Immature natural killer cell (primary cell): Measurements from ENCODE around the gene PAX3. TPM values are rescaled to one million over a fixed set of nuclear protein-coding genes. Genes with fewer than 3 reads are reported as not detected.

Experiments
- DNase-seq, 3 donors: peaks; one replicate each; pipeline ENCODE4 v3.0.0; 2022; ENCODE audit warnings: mixed read lengths in 1 of 3
- H3K27ac Mint-ChIP-seq, 6 donors: one replicate each; pipeline ENCODE4 v1.8.0; 2020; ENCODE audit warnings: mixed read lengths in 6 of 6, mild to moderate bottlenecking in 5 of 6, inconsistent platforms in 4 of 6, moderate library complexity in 3 of 6
- H3K27me3 Mint-ChIP-seq, 3 donors: one replicate each; pipeline ENCODE4 v1.8.0; 2020 to 2021; ENCODE audit warnings: low read depth in 3 of 3, mild to moderate bottlenecking in 3 of 3, mixed read lengths in 3 of 3, moderate library complexity in 3 of 3, inconsistent platforms in 1 of 3
- H3K36me3 Mint-ChIP-seq, 3 donors: one replicate each; pipeline ENCODE4 v1.8.0; 2020; ENCODE audit warnings: mixed read lengths in 3 of 3, inconsistent platforms in 2 of 3, mild to moderate bottlenecking in 2 of 3
- H3K4me1 Mint-ChIP-seq, 2 donors: one replicate each; pipeline ENCODE4 v1.8.0; 2020; ENCODE audit warnings: inconsistent platforms in 2 of 2, mild to moderate bottlenecking in 2 of 2, mixed read lengths in 2 of 2, moderate library complexity in 1 of 2
- H3K4me3 Mint-ChIP-seq, 5 donors: one replicate each; pipeline ENCODE4 v1.8.0; 2020; ENCODE audit warnings: mild to moderate bottlenecking in 5 of 5, mixed read lengths in 5 of 5, inconsistent platforms in 3 of 5, moderate library complexity in 3 of 5
- H3K9me3 Mint-ChIP-seq, 6 donors: one replicate each; pipeline ENCODE4 v1.8.0; 2020; ENCODE audit warnings: mild to moderate bottlenecking in 6 of 6, mixed read lengths in 6 of 6, inconsistent platforms in 4 of 6, moderate library complexity in 3 of 6
- polyA plus RNA-seq, 3 donors: library from polyadenylated mRNA; unstranded; fragments of 300-500 nt; fragmentation: Illumina TruSeq; gene quantifications; one replicate each; pipeline ENCODE4 v1.2.3, GENCODE V29; 2021

PAX3 gene
- polyA plus RNA-seq, 3 donors from 2014 or later: not detected

DNA sequence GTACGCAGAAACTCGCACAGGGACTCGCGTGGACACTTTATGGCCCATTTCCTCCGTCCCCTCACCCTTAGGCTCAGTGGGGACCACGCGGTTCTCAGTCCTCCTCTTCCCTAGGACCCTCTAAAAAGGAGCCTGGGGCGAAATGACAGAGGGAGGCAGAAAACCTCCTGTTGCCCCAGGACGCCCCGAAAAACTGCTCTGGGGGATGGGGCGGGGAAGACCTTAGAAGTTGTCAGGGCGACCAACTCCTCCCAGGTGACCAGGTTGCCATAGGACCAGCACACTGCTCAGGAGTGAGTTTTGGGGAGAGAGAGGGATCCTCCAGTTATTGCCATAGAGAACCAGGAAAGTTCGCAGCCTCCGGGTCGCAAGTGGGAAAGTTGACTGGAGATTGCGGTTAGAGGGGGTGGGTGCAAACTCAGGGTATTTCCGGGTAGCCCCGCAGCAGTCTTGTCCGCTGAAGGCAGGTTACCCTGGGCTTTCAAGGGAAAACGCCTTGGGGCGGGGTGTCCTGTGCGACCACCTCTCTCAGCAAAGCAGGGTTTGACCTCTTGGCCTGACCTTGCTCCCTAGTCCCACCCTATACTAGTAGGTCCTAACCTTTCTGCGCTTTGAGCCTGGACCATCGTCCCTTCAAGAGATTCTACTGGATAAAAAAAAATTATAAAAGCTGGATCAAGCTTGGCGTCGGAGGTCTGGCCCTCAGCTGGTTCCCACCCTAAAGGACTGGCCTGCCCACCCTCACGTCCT is 7.8 kb upstream of the PAX3 start:
- Mint-ChIP-seq H3K27ac (no peak overlapping the region), H3K4me3 (peak overlapping the region in 3 of 5 donors; percentile 44 to 54 (median 53)), H3K27me3 (peaks cover 51 to 64% (median 56%) of the 10 kb centered on the region in 3 donors), H3K9me3 (peaks cover 3 to 39% (median 13%) of the 10 kb centered on the region in 6 donors), H3K36me3 (peaks cover 7 to 15% (median 15%) of the 10 kb centered on the region in 3 donors), H3K4me1 (peaks cover 8 to 23% of the 10 kb centered on the region in 2 donors)
- no peak for DNase-seq

- Mint-ChIP-seq H3K27ac (no peak overlapping the region), H3K9me3 (peaks cover 0 to 34% (median 13%) of the 10 kb centered on the region in 6 donors), H3K4me1 (peaks cover 8 to 23% of the 10 kb centered on the region in 2 donors), H3K36me3 (peaks cover 7 to 15% (median 12%) of the 10 kb centered on the region in 3 donors), H3K4me3 (peak overlapping the region; percentile 25 to 77 (median 58)), H3K27me3 (peaks cover 50 to 63% (median 53%) of the 10 kb centered on the region in 3 donors)
- no peak for DNase-seq
These were observed 7.0 kb upstream of the PAX3 start for GRCh38 chr2:222305516-222306392.

DNA sequence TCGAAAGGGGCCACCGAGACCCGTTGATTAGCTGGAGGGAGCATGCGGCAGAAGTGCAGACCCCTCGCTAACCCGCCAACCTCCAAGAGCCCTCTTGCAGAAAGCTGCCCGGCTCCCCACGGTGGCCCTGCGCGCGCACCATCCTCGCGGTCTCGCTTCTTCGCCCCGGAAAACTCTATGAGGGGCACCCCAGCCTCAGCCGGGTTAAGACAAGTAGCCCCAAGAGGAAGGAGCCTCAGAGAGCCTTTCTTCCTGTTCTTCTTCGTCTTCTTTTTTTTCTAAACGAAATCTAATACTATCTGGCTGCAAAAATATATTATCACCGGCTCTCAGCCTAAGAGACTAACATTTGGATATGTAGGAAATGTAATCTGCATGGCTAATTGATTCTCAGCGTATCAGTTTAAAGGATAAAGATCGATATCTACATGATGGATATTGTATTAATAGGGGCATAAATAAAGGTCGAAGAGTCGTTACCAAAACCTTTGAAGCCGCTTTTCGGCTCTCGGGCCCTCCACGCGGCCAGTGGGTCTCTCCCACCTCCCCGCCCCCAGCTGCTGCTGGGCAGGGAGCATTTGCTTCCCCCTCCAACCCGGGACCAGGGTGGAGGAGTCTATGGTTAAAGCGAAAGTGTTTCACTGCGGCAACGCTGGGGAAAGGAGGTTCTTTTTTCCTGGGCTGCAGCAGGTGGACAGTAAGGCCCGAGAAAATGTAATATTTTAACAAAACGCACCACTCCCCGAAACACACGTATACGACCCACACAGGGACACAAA is 6.1 kb upstream of the PAX3 start:
- H3K36me3 Mint-ChIP-seq: peaks cover 7 to 15% (median 12%) of the 10 kb centered on the region in 3 donors
- H3K4me3 Mint-ChIP-seq: peak overlapping the region; percentile 25 to 77 (median 62)
- DNase-seq: no peak
- no peak overlapping the region for H3K27ac Mint-ChIP-seq
- H3K27me3 Mint-ChIP-seq: peaks cover 52 to 64% (median 52%) of the 10 kb centered on the region in 3 donors
- peaks cover 8 to 23% of the 10 kb centered on the region in 2 donors for H3K4me1 Mint-ChIP-seq
- peaks cover 0 to 31% (median 11%) of the 10 kb centered on the region in 6 donors for H3K9me3 Mint-ChIP-seq

GRCh38 chr2:222303828-222304736 is 5.3 kb upstream of the PAX3 start:
- peak overlapping the region in 2 of 5 donors; percentile 6 to 43 for H3K4me3 Mint-ChIP-seq
- H3K4me1 Mint-ChIP-seq: peaks cover 8 to 23% of the 10 kb centered on the region in 2 donors
- DNase-seq: no peak
- no peak overlapping the region for H3K27ac Mint-ChIP-seq
- H3K27me3 Mint-ChIP-seq: peaks cover 51 to 64% (median 59%) of the 10 kb centered on the region in 3 donors
- peaks cover 11 to 19% (median 16%) of the 10 kb centered on the region in 3 donors for H3K36me3 Mint-ChIP-seq
- H3K9me3 Mint-ChIP-seq: peaks cover 5 to 39% (median 11%) of the 10 kb centered on the region in 6 donors

DNA sequence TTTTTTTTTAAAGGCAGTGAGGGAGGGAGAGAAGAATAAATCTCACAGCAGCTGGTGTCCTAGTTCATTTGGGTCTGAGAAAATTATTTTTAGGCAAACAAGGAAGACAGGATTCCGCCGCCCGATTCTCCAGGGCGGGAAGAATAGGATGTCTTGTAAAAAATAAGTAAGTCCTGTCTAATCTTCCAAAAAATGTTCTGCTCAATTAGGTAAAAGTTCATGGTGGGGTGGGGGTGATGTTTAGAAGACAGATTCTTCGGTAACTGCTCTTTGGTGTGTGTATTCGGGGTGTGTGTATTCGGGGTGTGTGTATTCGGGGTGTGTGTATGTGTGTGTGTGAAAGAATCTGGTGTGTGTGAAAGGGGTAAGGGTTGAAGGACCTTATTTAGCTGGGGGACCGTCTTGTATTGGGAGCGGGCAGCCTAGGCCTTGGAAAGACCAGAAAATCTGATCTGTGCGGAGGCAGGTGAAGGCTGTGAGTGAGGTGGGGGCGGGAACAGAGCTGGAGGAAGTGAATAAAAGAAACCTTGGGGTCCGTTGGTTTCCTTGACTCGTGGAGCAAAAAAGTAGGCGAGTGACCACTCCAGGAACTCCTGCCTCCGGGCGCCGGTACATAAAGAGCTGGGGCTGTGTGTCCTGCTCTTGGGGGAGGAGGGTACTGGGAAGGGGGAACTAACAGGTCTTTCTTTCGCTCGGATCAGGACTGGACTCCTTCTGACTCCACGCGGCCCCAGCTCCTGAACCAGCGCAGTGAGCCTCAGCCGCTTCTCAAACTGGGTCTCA is 4.4 kb upstream of the PAX3 start:
- peaks cover 11 to 20% (median 16%) of the 10 kb centered on the region in 3 donors for H3K36me3 Mint-ChIP-seq
- peaks cover 4 to 41% (median 10%) of the 10 kb centered on the region in 6 donors for H3K9me3 Mint-ChIP-seq
- no peak for DNase-seq
- H3K27me3 Mint-ChIP-seq: peaks cover 47 to 61% (median 56%) of the 10 kb centered on the region in 3 donors
- H3K4me1 Mint-ChIP-seq: peaks cover 8 to 23% of the 10 kb centered on the region in 2 donors
- peak overlapping the region in 1 of 5 donors; percentile 49 for H3K4me3 Mint-ChIP-seq
- H3K27ac Mint-ChIP-seq: no peak overlapping the region

DNA sequence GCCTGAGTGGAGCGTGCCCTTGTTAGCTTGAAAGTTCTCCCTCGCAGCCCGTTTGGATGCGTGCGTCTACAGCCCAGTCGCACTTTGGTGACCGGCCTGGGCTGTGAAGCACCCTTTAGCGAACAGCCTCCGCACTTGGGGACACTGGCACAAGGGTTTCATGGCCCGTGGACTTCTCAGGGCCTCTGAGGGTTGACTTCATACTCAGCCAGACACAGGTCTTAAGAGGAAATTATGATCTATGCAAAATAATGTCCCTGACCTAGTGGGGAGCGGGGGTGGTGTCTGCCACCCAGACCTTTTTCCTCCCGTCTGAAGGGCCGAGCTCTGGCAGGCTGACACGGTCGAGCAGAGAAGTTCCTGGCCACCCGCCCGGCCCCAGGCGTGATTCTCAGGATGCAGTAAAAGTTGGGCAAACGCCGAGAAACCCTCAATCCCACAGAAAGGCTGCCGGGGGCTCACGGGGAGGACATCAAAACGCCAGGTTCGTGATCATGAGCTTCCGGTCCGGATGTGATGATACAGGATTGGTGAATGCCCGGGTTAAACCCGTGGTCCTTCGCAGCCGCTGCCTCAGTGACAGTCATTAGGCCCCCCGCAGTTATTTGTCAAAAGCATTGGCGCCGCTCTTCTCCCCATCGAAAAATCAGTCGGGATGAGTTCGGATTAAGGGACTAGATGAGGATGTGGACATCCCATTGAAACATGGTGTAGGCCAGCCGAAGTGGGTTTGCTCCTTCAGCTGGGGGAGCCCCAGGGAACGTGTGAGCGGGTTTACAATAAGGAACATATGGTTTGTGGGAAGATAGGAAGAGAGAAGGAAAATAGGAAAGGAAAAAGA is 3.6 kb upstream of the PAX3 start:
- Mint-ChIP-seq H3K4me1 (peaks cover 8 to 23% of the 10 kb centered on the region in 2 donors), H3K27me3 (peaks cover 45 to 64% (median 51%) of the 10 kb centered on the region in 3 donors), H3K27ac (no peak overlapping the region), H3K36me3 (peaks cover 6 to 18% (median 16%) of the 10 kb centered on the region in 3 donors), H3K4me3 (peak overlapping the region in 1 of 5 donors; percentile 40), H3K9me3 (peaks cover 3 to 37% (median 12%) of the 10 kb centered on the region in 6 donors)
- DNase-seq: no peak

GRCh38 chr2:222301796-222302118 is 3.0 kb upstream of the PAX3 start:
- H3K27ac Mint-ChIP-seq: no peak overlapping the region
- peak overlapping the region in 1 of 5 donors; percentile 48 for H3K4me3 Mint-ChIP-seq
- H3K27me3 Mint-ChIP-seq: peaks cover 48 to 58% (median 52%) of the 10 kb centered on the region in 3 donors
- peaks cover 12 to 27% of the 10 kb centered on the region in 2 donors for H3K4me1 Mint-ChIP-seq
- no peak for DNase-seq
- peaks cover 4 to 16% (median 16%) of the 10 kb centered on the region in 3 donors for H3K36me3 Mint-ChIP-seq
- peaks cover 2 to 35% (median 12%) of the 10 kb centered on the region in 6 donors for H3K9me3 Mint-ChIP-seq

DNA sequence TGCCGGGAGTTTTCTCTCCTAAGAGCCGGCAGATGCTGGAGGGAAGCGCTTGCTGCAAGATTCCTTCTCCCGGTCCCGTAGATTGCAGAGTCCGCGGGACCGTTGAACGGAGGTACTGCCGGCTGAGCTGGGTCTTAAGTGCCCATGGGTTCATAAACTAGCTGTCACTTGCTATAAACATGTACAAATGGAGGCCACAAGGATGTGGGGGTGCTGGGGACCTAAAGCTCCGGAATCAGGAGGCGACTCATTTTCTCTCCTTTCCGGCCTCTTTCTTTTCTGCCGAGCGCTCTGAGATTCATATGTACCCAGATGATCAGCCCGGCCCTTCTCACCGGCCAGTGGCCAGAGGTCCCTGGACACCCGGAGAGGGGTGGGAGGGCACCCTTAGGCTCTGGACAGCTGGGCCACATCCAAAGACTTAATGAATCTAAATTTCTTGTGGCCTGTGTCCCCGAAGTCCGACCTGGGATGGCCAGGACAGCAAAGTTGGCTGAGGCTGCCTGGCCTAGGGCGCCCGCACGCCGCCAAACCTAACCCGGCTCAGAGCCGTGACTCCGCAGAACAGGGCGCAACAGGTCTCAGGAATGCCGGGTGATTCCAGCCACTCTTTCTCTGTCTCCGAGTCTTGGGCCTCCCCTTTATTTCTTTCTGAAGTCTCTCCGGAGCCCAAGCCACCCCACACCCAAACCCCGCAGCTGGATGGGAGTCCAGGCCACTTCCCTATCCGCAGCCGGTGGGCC is 2.4 kb upstream of the PAX3 start:
- Mint-ChIP-seq H3K4me3 (no peak overlapping the region), H3K4me1 (peaks cover 12 to 29% of the 10 kb centered on the region in 2 donors), H3K36me3 (peaks cover 4 to 16% (median 16%) of the 10 kb centered on the region in 3 donors), H3K27ac (no peak overlapping the region), H3K9me3 (peaks cover 2 to 40% (median 12%) of the 10 kb centered on the region in 6 donors), H3K27me3 (peaks cover 46 to 59% (median 55%) of the 10 kb centered on the region in 3 donors)
- DNase-seq: no peak

DNA sequence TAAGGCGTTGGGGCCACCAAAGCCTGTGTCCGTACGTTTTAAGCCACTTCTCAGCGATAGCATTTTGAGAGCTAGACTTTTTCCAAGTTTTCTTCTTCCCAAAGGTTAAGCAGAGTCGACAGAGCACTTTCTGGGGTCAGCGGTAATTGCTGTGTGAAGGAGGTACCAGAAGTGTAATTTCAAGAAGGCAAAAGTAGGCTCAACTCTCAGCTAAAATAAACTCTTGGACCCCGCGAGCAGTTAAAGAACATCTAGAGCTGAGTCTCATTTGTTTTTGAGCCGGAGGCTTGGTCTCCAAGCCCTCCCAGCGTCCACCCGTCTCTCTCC is 1.9 kb upstream of the PAX3 start:
- Mint-ChIP-seq H3K4me1 (peaks cover 15 to 32% of the 10 kb centered on the region in 2 donors), H3K27me3 (peaks cover 43 to 60% (median 59%) of the 10 kb centered on the region in 3 donors), H3K4me3 (no peak overlapping the region), H3K9me3 (peaks cover 2 to 42% (median 12%) of the 10 kb centered on the region in 6 donors), H3K27ac (no peak overlapping the region), H3K36me3 (peaks cover 4 to 16% (median 16%) of the 10 kb centered on the region in 3 donors)
- DNase-seq: no peak

GRCh38 chr2:222299906-222300725 is 1.3 kb upstream of the PAX3 start:
- Mint-ChIP-seq H3K36me3 (peaks cover 4 to 16% (median 16%) of the 10 kb centered on the region in 3 donors), H3K4me3 (no peak overlapping the region), H3K27ac (no peak overlapping the region), H3K27me3 (peaks cover 42 to 60% (median 57%) of the 10 kb centered on the region in 3 donors), H3K4me1 (peaks cover 12 to 32% of the 10 kb centered on the region in 2 donors), H3K9me3 (peaks cover 2 to 42% (median 13%) of the 10 kb centered on the region in 6 donors)
- no peak for DNase-seq
